Measurements from ENCODE around the gene SUN2. TPM values are rescaled to one million over a fixed set of nuclear protein-coding genes. Genes with fewer than 3 reads are reported as not detected.

The SUN2 gene
- total RNA-seq, 4 donors from 2014 or later, result 177 to 423 (median 312) TPM

DNA sequence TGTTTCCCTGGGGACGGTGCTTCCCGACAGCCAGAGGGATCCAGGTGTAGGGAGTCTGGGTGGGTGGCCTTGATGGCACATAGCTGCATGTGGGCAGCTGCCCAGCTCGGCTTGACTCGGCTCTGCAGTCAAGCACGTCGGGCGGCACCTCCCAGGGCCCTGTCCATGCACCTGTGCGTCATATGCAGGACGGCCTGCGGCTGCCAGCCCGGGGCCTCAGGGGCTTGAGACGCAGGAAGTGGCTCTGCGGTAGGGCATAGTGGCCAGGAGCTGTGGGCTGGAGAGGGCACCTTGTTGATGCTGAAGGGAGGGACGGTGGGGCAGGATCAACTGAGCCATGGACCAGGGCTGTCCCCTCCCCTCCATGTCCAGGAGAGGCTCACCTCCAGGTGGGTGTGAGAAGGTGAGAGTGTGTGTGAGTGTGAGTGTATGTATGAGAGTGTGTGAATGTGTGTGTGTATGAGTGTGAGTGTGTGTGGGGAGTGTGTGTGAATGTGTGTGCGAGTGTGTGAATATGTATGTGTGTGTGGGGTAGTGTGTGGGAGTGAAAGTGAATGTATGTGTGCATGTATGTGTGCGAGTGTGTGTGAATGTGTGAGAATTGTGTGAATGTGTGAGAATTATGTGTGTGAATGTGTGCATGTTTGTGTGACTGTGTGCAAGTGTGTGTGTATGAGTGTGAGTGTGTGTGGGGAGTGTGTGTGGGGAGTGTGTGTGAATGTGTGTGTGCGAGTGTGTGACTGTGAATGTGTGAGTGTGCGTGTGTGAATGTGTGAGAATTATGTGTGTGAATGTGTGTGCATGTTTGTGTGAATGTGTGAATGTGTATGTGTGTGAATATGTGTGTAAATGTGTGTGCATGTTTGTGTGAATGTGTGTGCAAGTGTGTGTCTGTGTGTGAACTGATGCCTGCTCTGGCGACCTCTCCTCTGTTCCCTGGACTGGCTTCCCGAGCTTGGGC lies 5.7 kb upstream of the SUN2 start:
- H3K4me3 ChIP-seq, result no peak overlapping the region
- H3K9me3 ChIP-seq, result no peaks in the 10 kb centered on the region
- DNase-seq (no peak), ATAC-seq (no peak)
- intact Hi-C loops (cut with DNase I; ENCODE audit: low total_unique reads) (loop anchor here (10.0 kb wide), 1 partner anchor 113 kb away; the partner anchor contains the start of gene CBX6), in situ Hi-C loops (cut with MboI; ENCODE audit: low sequenced_read_pairs in 4 of 4) (no loop called here)
- H3K27me3 ChIP-seq, result peaks cover 0 to 14% (median 8%) of the 10 kb centered on the region in 3 donors
- no peak for TF ChIP-seq POLR2A (IDR thresholded peaks at IDR 0.05)
- TF ChIP-seq, protein P1, sequence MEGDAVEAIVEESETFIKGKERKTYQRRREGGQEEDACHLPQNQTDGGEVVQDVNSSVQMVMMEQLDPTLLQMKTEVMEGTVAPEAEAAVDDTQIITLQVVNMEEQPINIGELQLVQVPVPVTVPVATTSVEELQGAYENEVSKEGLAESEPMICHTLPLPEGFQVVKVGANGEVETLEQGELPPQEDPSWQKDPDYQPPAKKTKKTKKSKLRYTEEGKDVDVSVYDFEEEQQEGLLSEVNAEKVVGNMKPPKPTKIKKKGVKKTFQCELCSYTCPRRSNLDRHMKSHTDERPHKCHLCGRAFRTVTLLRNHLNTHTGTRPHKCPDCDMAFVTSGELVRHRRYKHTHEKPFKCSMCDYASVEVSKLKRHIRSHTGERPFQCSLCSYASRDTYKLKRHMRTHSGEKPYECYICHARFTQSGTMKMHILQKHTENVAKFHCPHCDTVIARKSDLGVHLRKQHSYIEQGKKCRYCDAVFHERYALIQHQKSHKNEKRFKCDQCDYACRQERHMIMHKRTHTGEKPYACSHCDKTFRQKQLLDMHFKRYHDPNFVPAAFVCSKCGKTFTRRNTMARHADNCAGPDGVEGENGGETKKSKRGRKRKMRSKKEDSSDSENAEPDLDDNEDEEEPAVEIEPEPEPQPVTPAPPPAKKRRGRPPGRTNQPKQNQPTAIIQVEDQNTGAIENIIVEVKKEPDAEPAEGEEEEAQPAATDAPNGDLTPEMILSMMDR (IDR thresholded peaks at IDR 0.05 in 4 of 5, conservative IDR thresholded peaks at IDR 0.05 in 1 of 5), result no peak
- no peaks in the 10 kb centered on the region for H3K36me3 ChIP-seq
- H3K27ac ChIP-seq, result no peak overlapping the region
- H3K4me1 ChIP-seq, result peaks cover 4 to 15% of the 10 kb centered on the region in 2 donors

DNA sequence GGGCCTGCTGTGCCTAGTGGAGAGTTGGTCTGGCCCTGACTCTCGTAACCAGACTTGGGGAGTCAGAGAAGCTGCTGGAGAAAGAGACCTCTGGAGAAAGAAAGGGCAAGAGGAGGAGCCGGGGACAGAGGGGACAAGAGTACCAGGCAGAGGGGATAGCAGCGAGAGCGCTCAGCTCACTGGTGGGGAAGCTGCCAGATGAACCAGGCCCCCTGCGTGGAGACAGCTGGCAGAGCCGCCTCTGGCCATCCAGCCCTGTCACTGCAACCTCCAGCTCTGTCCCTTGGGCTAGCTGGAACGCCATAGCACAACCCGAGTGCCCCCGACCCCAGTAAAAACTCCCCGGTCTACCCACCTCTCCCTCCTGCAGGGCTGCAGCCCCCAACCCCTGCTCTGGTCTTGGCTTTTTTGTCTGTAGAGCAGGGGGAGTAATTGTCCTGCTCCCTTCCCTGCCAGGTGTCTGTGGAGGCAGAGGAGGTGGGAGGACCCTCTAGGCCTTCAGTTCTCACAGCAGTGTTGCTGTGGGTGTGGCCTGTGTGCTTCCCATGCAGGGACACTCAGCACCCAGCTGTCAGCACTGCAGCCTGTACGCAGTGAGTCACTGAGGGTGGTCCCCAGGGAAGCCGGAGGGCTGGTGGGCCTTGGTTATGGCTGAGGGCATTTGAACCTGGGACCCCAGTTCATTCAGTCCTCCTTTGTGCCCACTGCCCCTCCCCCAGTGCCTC lies 4.8 kb upstream of the SUN2 start:
- peaks cover 0 to 11% (median 4%) of the 10 kb centered on the region in 3 donors for H3K27me3 ChIP-seq
- intact Hi-C loops (cut with DNase I; ENCODE audit: low total_unique reads), result loop anchor here (10.0 kb wide), 1 partner anchor 114 kb away; the partner anchor contains the start of gene CBX6
- H3K27ac ChIP-seq, result no peak overlapping the region
- no peak overlapping the region for H3K4me3 ChIP-seq
- in situ Hi-C loops (cut with MboI; ENCODE audit: low sequenced_read_pairs in 4 of 4), result no loop called here
- ATAC-seq, result no peak
- peaks cover 0 to 15% of the 10 kb centered on the region in 2 donors for H3K4me1 ChIP-seq
- TF ChIP-seq, protein P1 (IDR thresholded peaks at IDR 0.05 in 4 of 5, conservative IDR thresholded peaks at IDR 0.05 in 1 of 5), result no peak
- TF ChIP-seq POLR2A (IDR thresholded peaks at IDR 0.05), result no peak
- H3K36me3 ChIP-seq, result no peaks in the 10 kb centered on the region
- DNase-seq, result no peak
- no peaks in the 10 kb centered on the region for H3K9me3 ChIP-seq

DNA sequence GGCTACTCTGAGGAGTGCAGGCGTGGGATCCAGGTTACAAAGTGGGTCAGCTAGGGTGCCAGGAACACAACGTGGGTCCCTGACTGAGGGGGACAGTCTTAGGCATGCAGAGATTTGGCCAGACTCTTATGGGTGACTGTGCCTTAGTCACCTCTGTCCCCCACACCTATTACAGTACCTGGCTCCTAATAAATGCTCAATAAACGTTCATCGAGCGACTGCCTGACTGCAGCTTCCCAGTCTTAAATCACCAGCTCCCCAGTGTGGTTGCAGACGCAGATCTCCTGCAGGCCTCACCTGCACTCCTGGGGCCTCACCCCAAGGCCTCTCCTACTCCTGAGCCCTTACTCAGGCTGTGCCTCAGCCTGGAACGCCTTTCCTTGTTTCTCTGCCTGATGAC lies 3.2 kb upstream of the SUN2 start:
- TF ChIP-seq, protein P1 (IDR thresholded peaks at IDR 0.05 in 4 of 5, conservative IDR thresholded peaks at IDR 0.05 in 1 of 5), result no peak
- TF ChIP-seq POLR2A (IDR thresholded peaks at IDR 0.05), result no peak
- in situ Hi-C loops (cut with MboI; ENCODE audit: low sequenced_read_pairs in 4 of 4), result no loop called here
- Histone ChIP-seq H3K9me3 (no peaks in the 10 kb centered on the region), H3K27ac (no peak overlapping the region), H3K27me3 (no peaks in the 10 kb centered on the region), H3K4me3 (no peak overlapping the region), H3K4me1 (peaks cover 4 to 14% of the 10 kb centered on the region in 2 donors), H3K36me3 (no peaks in the 10 kb centered on the region)
- no peak for ATAC-seq
- no peak for DNase-seq
- intact Hi-C loops (cut with DNase I; ENCODE audit: low total_unique reads), result loop anchor here (10.0 kb wide), 2 partner anchors 476 to 766 kb away; partner anchors contain the start of gene ATF4

DNA sequence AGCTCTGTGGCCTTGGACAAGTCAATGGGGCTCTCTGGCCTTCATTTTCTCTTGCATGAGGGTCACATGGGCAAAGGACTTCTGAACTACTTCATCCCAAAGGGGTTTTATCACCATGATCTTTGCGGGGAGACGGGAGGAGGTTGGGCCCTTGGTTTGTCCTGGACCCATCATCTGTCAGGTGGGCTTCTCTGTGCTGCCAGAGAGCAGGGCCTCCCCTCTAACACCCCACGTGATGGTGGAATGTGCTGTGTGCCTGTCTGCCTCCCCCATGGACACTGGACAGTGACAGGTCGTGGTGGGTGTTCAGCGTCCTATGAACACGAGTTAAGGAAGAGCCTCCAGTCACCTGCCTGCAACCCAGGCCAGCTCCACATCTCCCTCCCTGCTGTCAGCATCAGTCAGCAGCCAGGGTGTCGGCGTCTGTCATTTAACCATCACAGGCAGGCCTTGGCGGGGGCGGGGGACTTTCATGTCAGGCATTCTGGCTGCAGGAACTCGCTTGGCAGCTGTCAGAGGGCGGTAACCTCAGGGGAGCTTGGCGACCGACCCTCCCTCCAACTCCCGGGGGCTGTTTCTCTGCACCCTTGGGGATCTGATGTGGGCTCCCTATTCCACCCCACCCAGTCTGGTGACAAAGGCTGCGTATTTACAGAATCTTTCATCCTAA lies 2.6 kb upstream of the SUN2 start:
- Histone ChIP-seq H3K36me3 (no peaks in the 10 kb centered on the region), H3K27ac (no peak overlapping the region), H3K9me3 (no peaks in the 10 kb centered on the region), H3K27me3 (no peaks in the 10 kb centered on the region), H3K4me3 (no peak overlapping the region), H3K4me1 (peaks cover 10 to 20% of the 10 kb centered on the region in 2 donors)
- in situ Hi-C loops (cut with MboI; ENCODE audit: low sequenced_read_pairs in 4 of 4) (no loop called here), intact Hi-C loops (cut with DNase I; ENCODE audit: low total_unique reads) (loop anchor here (10.0 kb wide), 2 partner anchors 476 to 766 kb away; partner anchors contain the start of gene ATF4)
- ATAC-seq, result no peak
- DNase-seq, result no peak
- TF ChIP-seq, protein P1 (IDR thresholded peaks at IDR 0.05 in 4 of 5, conservative IDR thresholded peaks at IDR 0.05 in 1 of 5), result no peak
- no peak for TF ChIP-seq POLR2A (IDR thresholded peaks at IDR 0.05)

Measured in gastrocnemius medialis (tissue), 4 donors.